ENCODE measurements around the gene LRP3. TPM values are rescaled to one million over a fixed set of nuclear protein-coding genes. Genes with fewer than 3 reads are reported as not detected.

LRP3 gene
- total RNA-seq, 1 donor from 2014 or later: 9.0 TPM

DNA sequence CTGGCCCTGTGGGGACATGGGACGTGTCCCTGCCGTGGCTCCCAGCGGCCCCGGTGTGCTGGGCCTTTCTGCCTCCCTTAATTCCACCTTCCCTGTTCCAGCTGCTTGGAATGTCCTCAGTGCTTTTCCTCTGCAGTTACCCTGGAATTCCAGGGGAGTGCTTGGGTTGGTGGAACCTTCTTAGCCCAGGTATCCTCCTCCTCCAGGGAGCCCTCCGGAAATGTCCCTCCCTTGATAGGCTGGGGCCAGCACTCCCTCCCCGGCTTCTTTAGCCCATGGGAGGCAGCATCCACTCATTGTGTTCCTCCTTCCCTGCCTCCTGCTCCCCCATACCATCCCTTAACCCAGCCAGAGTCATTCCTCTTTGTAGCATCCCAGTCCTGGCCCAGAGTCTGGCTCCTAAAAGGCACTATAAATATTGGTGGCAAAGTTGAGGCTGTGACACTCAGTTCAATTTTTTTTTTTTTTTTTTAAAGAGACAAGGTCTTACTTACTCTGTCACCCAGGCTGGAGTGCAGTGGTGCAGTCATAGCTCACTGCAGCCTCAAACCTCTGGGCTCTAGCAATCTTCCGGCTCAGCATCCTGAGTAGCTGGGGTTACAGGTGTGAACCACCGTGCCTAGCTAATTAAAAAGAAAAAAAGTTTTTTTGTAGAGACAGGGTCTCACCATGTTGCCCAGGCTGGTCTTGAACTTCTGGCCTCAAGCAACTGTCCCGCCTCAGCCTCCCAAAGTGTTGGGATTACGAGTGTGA is 45.3 kb downstream of the LRP3 start:
- Histone ChIP-seq H3K36me3 (ENCODE audit: control insufficient read depth, insufficient read depth, low read length) (no peaks in the 10 kb centered on the region), H3K4me3 (ENCODE audit: low read depth, low read length) (no peak overlapping the region), H3K27me3 (ENCODE audit: control insufficient read depth, insufficient read depth, low read length) (peaks cover 4% of the 10 kb centered on the region)
- no peak for DNase-seq (ENCODE audit: low read depth)
- no peak for FAIRE-seq
- TF ChIP-seq, protein P1, sequence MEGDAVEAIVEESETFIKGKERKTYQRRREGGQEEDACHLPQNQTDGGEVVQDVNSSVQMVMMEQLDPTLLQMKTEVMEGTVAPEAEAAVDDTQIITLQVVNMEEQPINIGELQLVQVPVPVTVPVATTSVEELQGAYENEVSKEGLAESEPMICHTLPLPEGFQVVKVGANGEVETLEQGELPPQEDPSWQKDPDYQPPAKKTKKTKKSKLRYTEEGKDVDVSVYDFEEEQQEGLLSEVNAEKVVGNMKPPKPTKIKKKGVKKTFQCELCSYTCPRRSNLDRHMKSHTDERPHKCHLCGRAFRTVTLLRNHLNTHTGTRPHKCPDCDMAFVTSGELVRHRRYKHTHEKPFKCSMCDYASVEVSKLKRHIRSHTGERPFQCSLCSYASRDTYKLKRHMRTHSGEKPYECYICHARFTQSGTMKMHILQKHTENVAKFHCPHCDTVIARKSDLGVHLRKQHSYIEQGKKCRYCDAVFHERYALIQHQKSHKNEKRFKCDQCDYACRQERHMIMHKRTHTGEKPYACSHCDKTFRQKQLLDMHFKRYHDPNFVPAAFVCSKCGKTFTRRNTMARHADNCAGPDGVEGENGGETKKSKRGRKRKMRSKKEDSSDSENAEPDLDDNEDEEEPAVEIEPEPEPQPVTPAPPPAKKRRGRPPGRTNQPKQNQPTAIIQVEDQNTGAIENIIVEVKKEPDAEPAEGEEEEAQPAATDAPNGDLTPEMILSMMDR (IDR thresholded peaks at IDR 0.05; ENCODE audit: insufficient read depth, low read length, severe bottlenecking): no peak

DNA sequence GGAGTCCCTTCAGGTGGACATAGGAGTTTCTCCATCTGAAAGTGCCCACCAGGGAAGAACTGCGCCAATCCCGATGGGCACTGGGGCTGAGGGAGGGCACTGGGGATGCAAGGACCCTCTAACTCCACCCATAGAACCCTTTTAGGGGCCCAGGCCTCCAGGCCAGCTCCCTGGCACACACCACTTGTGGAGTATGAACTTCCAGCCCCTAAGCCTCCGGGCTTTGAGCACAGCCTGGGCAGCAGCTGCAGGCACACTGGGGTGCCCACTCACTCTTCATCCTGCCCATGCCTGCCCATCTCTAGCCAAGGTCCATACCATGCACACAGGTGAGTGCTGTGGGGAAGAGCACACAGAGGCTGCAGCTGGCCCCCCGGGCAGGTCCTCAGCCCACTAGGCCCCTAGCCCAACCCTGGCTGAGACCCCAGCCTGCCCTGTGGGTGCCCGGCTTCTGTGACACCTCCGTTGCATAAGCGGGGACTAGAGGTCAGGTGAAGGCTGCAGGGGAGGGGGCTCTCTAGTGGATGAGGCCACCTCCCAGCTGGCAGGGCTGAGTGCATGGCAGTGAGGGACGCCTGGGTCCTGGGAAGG is 46.1 kb downstream of the LRP3 start:
- Histone ChIP-seq H3K27me3 (ENCODE audit: control insufficient read depth, insufficient read depth, low read length) (no peaks in the 10 kb centered on the region), H3K36me3 (ENCODE audit: control insufficient read depth, insufficient read depth, low read length) (no peaks in the 10 kb centered on the region), H3K4me3 (ENCODE audit: low read depth, low read length) (no peak overlapping the region)
- DNase-seq (ENCODE audit: low read depth) (no peak), FAIRE-seq (no peak)
- TF ChIP-seq, protein P1 (IDR thresholded peaks at IDR 0.05; ENCODE audit: insufficient read depth, low read length, severe bottlenecking): no peak

DNA sequence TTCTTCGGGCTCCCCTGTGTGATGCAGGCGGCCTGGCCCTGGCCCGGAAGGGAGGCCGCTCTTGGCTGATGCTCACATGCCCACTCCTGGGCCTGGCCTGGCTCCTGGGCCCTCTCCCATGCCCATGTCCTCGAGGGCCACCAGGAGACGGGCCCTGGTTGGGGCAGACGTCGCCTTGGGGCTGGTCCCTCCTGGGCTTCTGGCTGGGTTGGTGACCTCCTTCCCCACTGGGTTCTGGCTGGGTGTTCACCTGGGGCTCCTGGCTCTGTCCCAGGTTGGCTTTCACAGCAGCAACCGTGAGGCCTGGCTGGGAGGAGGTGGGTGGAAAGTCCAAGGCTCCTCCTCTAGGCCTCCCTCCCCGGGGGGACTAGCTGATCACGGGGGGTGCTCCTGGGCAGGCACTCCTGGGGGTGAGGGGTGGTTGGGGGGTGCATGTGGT is 47.0 kb downstream of the LRP3 start:
- Histone ChIP-seq H3K36me3 (ENCODE audit: control insufficient read depth, insufficient read depth, low read length) (no peaks in the 10 kb centered on the region), H3K4me3 (ENCODE audit: low read depth, low read length) (no peak overlapping the region), H3K27me3 (ENCODE audit: control insufficient read depth, insufficient read depth, low read length) (no peaks in the 10 kb centered on the region)
- FAIRE-seq (no peak), DNase-seq (ENCODE audit: low read depth) (peak; percentile 5)
- TF ChIP-seq, protein P1 (IDR thresholded peaks at IDR 0.05; ENCODE audit: insufficient read depth, low read length, severe bottlenecking): no peak

DNA sequence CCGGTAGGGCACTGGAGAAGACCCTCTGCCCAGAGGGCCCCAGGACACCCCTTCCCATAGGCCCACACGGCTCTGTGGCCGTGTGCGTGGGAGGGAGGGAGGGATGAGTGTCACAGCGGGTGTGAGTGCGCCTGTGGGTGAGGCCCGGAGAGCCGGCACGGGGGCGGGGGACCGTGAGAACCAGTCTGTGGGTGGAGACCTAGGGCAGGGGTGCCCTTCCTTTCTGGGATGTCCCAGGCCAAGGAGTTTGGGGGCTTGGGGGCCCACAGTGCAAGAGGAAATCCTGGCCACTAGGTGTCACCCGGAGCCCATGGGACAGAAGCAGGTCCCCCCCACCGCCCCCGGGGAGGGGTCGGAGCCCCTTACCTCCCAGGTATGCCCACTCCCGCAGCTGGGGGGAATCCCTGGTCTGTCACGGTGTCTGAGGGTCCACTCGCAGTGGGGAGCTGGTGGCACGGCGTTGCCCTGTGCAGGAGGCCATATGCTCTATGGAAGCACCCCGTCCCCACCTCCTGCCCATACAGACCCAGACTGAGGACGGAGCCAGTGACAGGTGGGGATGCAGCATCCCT is 47.5 kb downstream of the LRP3 start:
- no peaks in the 10 kb centered on the region for H3K36me3 ChIP-seq (ENCODE audit: control insufficient read depth, insufficient read depth, low read length)
- TF ChIP-seq, protein P1 (IDR thresholded peaks at IDR 0.05; ENCODE audit: insufficient read depth, low read length, severe bottlenecking): peak; percentile 71

DNA sequence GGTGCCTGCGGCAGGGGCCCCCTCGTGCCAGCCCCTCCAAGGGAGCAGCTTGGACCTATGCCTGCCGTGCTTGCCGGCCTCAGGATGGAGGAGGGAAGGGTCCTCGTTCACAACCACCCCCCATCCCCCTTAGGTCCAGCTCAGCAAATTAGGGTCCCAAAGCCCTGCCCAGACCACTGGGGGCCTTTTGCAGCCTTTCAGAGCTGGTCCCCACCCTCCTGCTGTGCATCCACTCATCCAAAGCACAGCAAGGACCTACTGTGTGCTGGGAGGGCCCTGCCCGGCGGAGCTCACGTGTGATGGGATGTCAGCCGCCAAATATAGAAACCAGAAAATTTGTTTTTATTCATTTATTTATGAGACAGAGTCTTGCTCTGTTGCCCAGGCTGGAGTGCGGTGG is 48.0 kb downstream of the LRP3 start:
- Histone ChIP-seq H3K27me3 (ENCODE audit: control insufficient read depth, insufficient read depth, low read length) (no peaks in the 10 kb centered on the region), H3K4me3 (ENCODE audit: low read depth, low read length) (no peak overlapping the region), H3K36me3 (ENCODE audit: control insufficient read depth, insufficient read depth, low read length) (no peaks in the 10 kb centered on the region)
- DNase-seq (ENCODE audit: low read depth) (no peak), FAIRE-seq (no peak)
- TF ChIP-seq, protein P1 (IDR thresholded peaks at IDR 0.05; ENCODE audit: insufficient read depth, low read length, severe bottlenecking): no peak

More for the DNA sequence above, 47.5 kb downstream of the LRP3 start:
- H3K4me3 ChIP-seq (ENCODE audit: low read depth, low read length): no peak overlapping the region
- FAIRE-seq (no peak), DNase-seq (ENCODE audit: low read depth) (peak; percentile 29)
- no peaks in the 10 kb centered on the region for H3K27me3 ChIP-seq (ENCODE audit: control insufficient read depth, insufficient read depth, low read length)
